ENCODE results near the gene ATG16L1.

ATG16L1 gene

DNA sequence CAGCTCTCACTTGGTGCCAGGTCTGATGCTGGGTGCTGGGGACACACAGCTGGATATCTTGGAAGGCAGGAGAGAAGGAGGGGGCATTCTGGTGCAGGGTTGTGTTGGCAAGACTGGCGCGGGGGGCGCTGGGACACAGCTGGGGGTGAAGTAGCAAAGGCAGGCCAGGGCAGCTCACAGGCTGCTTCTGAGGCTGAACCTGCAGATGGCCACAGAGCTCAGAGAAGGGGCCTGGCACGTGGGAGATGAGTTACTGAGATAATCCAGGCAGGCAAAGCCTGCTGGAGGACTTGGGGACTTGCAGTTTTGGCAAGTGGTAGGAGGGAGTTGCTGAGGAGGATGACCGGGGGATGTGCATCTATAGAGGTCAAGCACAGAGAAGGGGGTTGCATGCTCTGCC lies 86.6 kb downstream of the ATG16L1 start:
- H3K9me3 ChIP-seq (ENCODE audit: low read length): peaks cover 7% of the 10 kb centered on the region
- H3K36me3 ChIP-seq (ENCODE audit: insufficient read depth, low read length): no peaks in the 10 kb centered on the region
- no peaks in the 10 kb centered on the region for H3K4me1 ChIP-seq (ENCODE audit: insufficient read depth, low read length)
- H3K27me3 ChIP-seq (ENCODE audit: insufficient read depth, low read length): peaks cover 47% of the 10 kb centered on the region
- no peak overlapping the region for H3K4me3 ChIP-seq (ENCODE audit: low read length)
- no peak overlapping the region for H2AFZ ChIP-seq (ENCODE audit: low read depth, low read length)

DNA sequence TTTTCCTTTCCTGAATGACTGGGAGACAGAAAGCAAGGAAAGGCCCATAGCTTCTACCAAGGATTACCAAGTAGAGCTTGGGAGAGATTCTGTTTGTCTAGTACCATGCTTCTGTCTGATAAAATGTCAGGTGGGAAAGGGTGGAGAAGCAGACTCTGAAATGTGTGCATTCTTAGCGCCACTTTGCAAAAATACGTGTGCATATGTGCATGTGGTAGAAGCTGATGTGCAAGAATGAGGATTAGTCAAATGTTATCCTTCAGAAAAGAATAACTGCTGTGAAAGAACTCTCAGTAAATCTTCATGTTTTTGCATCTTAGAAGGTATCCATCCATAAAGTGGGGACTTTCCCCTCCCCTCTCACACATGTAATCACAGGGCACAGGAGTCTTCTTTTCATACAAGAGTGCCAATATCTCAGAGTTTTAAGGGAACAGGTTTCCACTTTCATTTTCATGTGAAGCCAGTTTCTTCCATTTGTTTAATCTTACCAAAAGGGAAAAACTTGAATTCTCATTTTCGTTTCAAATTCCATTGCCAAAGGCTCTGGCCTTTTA lies 87.4 kb downstream of the ATG16L1 start:
- H3K36me3 ChIP-seq (ENCODE audit: insufficient read depth, low read length): no peaks in the 10 kb centered on the region
- H3K4me1 ChIP-seq (ENCODE audit: insufficient read depth, low read length): no peaks in the 10 kb centered on the region
- peaks cover 7% of the 10 kb centered on the region for H3K9me3 ChIP-seq (ENCODE audit: low read length)
- H3K4me3 ChIP-seq (ENCODE audit: low read length): no peak overlapping the region
- H3K27me3 ChIP-seq (ENCODE audit: insufficient read depth, low read length): peaks cover 40% of the 10 kb centered on the region
- H2AFZ ChIP-seq (ENCODE audit: low read depth, low read length): no peak overlapping the region

DNA sequence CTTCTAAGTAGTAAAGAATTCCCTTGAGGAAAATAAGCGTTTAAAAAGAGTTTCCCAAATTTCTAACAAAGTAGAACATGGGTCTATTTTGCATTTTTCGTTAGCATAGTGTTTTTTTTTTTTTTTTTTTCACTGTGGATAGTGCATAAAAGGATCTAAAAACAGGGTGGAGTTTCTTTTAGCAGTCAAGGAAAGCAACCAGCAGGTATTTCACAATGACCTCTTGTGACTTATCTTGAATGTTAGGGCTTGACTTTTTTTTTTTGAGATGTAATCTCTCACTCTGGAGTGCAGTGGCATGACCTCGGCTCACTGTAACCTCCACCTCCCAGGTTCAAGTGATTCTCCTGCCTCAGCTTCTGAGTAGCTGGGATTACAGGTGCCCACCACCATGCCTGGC lies 88.0 kb downstream of the ATG16L1 start:
- H3K27me3 ChIP-seq (ENCODE audit: insufficient read depth, low read length): peaks cover 34% of the 10 kb centered on the region
- H3K4me1 ChIP-seq (ENCODE audit: insufficient read depth, low read length): no peaks in the 10 kb centered on the region
- H2AFZ ChIP-seq (ENCODE audit: low read depth, low read length): no peak overlapping the region
- no peaks in the 10 kb centered on the region for H3K36me3 ChIP-seq (ENCODE audit: insufficient read depth, low read length)
- H3K4me3 ChIP-seq (ENCODE audit: low read length): no peak overlapping the region
- H3K9me3 ChIP-seq (ENCODE audit: low read length): peaks cover 7% of the 10 kb centered on the region

DNA sequence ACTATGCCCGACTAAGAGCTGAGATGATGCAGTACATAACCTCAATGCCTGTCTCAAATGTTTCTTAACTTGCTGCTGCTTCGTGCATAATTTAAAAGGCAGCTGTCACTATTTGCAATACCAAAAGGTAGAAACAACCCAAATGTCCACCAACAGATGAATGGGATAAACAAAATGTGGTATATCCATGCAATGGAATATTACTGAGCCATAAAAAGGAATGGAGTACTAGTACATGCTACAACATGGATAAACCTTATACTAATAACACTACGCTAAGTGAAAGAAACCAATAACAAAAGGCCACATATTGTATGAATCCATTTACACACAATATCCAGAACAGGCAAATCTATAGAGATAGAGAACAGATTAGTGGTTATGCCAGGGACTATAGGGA lies 89.8 kb downstream of the ATG16L1 start:
- H3K4me1 ChIP-seq (ENCODE audit: insufficient read depth, low read length): no peaks in the 10 kb centered on the region
- no peaks in the 10 kb centered on the region for H3K36me3 ChIP-seq (ENCODE audit: insufficient read depth, low read length)
- peaks cover 22% of the 10 kb centered on the region for H3K27me3 ChIP-seq (ENCODE audit: insufficient read depth, low read length)

GRCh38 chr2:233342301-233342700 lies 90.8 kb downstream of the ATG16L1 start:
- H3K4me1 ChIP-seq (ENCODE audit: insufficient read depth, low read length): no peaks in the 10 kb centered on the region
- H3K4me3 ChIP-seq (ENCODE audit: low read length): no peak overlapping the region
- H3K9me3 ChIP-seq (ENCODE audit: low read length): peaks cover 5% of the 10 kb centered on the region
- peaks cover 25% of the 10 kb centered on the region for H3K27me3 ChIP-seq (ENCODE audit: insufficient read depth, low read length)
- H3K36me3 ChIP-seq (ENCODE audit: insufficient read depth, low read length): no peaks in the 10 kb centered on the region
- H2AFZ ChIP-seq (ENCODE audit: low read depth, low read length): no peak overlapping the region

More for the DNA sequence above, 89.8 kb downstream of the ATG16L1 start:
- Histone ChIP-seq H3K4me3 (ENCODE audit: low read length) (no peak overlapping the region), H2AFZ (ENCODE audit: low read depth, low read length) (no peak overlapping the region), H3K9me3 (ENCODE audit: low read length) (peaks cover 7% of the 10 kb centered on the region)

DNA sequence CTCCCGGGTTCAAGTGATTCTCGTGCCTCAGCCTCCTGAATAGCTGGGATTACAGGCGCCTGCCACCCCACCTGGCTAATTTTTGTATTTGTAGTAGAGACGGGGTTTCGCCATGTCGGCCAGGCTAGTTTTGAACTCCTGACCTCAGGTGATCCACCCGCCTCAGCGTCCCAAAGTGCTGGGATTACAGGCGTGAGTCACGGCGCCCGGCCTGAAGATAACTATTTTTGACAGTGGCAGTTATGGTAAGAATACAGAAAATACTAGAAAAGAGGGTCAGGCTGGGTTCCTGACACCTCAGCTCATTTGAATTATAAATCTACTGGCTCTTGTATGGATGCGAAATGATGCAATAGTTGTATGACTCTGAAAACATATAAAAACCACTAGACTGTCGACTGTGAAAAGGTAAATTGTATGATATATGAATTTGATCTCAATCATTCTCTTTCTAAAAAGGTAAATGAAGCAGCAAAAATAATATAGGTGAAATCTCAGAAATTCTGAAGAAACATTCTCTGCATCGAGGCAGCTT lies 91.8 kb downstream of the ATG16L1 start:
- peaks cover 5% of the 10 kb centered on the region for H3K9me3 ChIP-seq (ENCODE audit: low read length)
- H3K27me3 ChIP-seq (ENCODE audit: insufficient read depth, low read length): peaks cover 22% of the 10 kb centered on the region
- H2AFZ ChIP-seq (ENCODE audit: low read depth, low read length): no peak overlapping the region
- H3K36me3 ChIP-seq (ENCODE audit: insufficient read depth, low read length): no peaks in the 10 kb centered on the region
- H3K4me3 ChIP-seq (ENCODE audit: low read length): no peak overlapping the region
- no peaks in the 10 kb centered on the region for H3K4me1 ChIP-seq (ENCODE audit: insufficient read depth, low read length)

All from neuron (in vitro differentiated cells).